TTC549 (cell line): Measurements from ENCODE around the gene PTPN5.
"Not testable (repeated sequence)": the region's sequence is repeated elsewhere in the genome, so short reads cannot be mapped to it uniquely, and the experiment has no call there.

ENCODE experiments used
- FAIRE-seq: peaks from 2 replicates; lab custom pipeline; 2012; peaks lifted over from hg19 to GRCh38; lab: Jason Lieb, UNC

PTPN5 gene

GRCh38 chr11:18791207-18791968, at the start of gene PTPN5:
PTPN5 (minus strand) TSS chr11:18791798; CDS start chr11:18771958, 19,840 bp downstream.
- no peak for FAIRE-seq

GRCh38 chr11:18836417-18836816, 44.8 kb upstream of the PTPN5 start:
- FAIRE-seq: no peak

- FAIRE-seq: no peak
Observed at GRCh38 chr11:18834754-18835466, 43.3 kb upstream of the PTPN5 start.

- FAIRE-seq: not testable (repeated sequence)
Observed at GRCh38 chr11:18820160-18820559, 28.6 kb upstream of the PTPN5 start.

GRCh38 chr11:18804199-18804999, 12.8 kb upstream of the PTPN5 start:
- no peak for FAIRE-seq

- peak; percentile 53 for FAIRE-seq
Observed at GRCh38 chr11:18802381-18803257, 11.0 kb upstream of the PTPN5 start.

- FAIRE-seq: no peak
Observed at GRCh38 chr11:18798799-18799469, 7.3 kb upstream of the PTPN5 start.

- no peak for FAIRE-seq
Observed at GRCh38 chr11:18794956-18795355, 3.4 kb upstream of the PTPN5 start.

GRCh38 chr11:18792827-18793226, 1.2 kb upstream of the PTPN5 start:
- no peak for FAIRE-seq

GRCh38 chr11:18791969-18792628, 501 bp upstream of the PTPN5 start:
- FAIRE-seq: no peak

GRCh38 chr11:18790883-18791206, 753 bp downstream of the PTPN5 start:
- no peak for FAIRE-seq

- no peak for FAIRE-seq
Observed at GRCh38 chr11:18789942-18790341, 1.7 kb downstream of the PTPN5 start.

GRCh38 chr11:18785411-18785810, 6.2 kb downstream of the PTPN5 start:
- no peak for FAIRE-seq

GRCh38 chr11:18780896-18781295, 10.7 kb downstream of the PTPN5 start:
- no peak for FAIRE-seq

- no peak for FAIRE-seq
Observed at GRCh38 chr11:18780329-18780728, 11.3 kb downstream of the PTPN5 start.

- no peak for FAIRE-seq
Observed at GRCh38 chr11:18778468-18778867, 13.1 kb downstream of the PTPN5 start.

GRCh38 chr11:18776324-18776723, 15.3 kb downstream of the PTPN5 start:
- no peak for FAIRE-seq

- FAIRE-seq: no peak
Observed at GRCh38 chr11:18775492-18776292, 15.9 kb downstream of the PTPN5 start.

- no peak for FAIRE-seq
Observed at GRCh38 chr11:18774801-18775200, 16.8 kb downstream of the PTPN5 start.

GRCh38 chr11:18773681-18774080, 17.9 kb downstream of the PTPN5 start:
- FAIRE-seq: no peak
